Stimulated activated CD4-positive, alpha-beta T cell treated with anti-CD3 and anti-CD28 coated beads, Interleukin-2, amount 100 ng/mL, for 48 hours (primary cell): ENCODE data around the gene OR2A7.
"Not testable (repeated sequence)": the region's sequence is repeated elsewhere in the genome, so short reads cannot be mapped to it uniquely, and the experiment has no call there.

Experiments
- DNase-seq, 2 donors: peaks; one replicate each; pipeline ENCODE4 v3.0.0-alpha.2; 2020

OR2A7 gene

DNA sequence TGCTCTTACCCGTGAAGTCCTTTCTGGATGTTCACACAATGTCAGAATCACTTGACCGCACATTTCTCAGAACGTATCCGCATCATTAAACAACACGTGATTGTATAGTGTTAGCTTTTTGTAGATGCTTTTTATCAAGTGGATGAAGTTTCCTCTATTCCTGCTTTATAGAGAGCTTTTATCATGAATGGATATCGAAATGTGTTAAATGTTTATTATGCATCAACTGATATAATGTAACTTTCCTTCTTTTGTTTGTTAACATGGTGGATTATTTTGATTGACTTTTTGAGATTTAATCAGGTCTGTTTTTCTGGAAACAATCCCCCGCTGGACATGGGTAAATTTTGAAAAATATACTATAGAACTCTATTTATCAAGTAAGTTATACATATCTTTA lies at the start of gene OR2A7:
Gene OR2A7, minus strand, starts transcription at position 101 of the 400 bp plus-strand sequence. CDS start 5,164 bp downstream, outside the sequence.
- not testable (repeated sequence) for DNase-seq

- DNase-seq = not testable (repeated sequence)
Measured at GRCh38 chr7:144311872-144312469, 47.4 kb upstream of the OR2A7 start, which contains the start of gene OR2A1. OR2A1 (plus strand) TSS chr7:144312419; CDS start chr7:144318125, 5,706 bp downstream.

GRCh38 chr7:144311218-144311617 lies 46.6 kb upstream of the OR2A7 start:
- DNase-seq = not testable (repeated sequence)

GRCh38 chr7:144309702-144310101 lies 45.1 kb upstream of the OR2A7 start:
- not testable (repeated sequence) for DNase-seq

- not testable (repeated sequence) for DNase-seq
Measured at GRCh38 chr7:144305156-144305555, 40.6 kb upstream of the OR2A7 start.

DNA sequence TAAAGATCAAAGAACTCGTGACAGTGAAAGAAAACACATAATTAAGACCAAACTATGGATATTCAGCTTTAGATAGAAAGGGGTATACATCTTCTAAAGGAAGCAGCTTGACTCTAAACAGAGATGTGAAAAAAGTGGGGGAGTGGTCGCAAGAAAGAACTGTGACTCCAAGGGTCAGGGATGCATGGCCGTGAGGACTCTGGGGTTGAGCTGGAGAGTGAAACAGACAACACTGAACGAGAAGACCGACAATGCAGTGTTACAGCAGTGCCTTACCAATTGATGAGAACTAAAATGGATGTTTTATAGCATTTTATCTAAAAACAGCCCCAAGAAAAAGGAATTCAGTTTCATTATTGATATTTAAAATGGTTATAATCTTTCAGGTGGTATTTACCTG lies 39.0 kb upstream of the OR2A7 start:
- DNase-seq = not testable (repeated sequence)

DNA sequence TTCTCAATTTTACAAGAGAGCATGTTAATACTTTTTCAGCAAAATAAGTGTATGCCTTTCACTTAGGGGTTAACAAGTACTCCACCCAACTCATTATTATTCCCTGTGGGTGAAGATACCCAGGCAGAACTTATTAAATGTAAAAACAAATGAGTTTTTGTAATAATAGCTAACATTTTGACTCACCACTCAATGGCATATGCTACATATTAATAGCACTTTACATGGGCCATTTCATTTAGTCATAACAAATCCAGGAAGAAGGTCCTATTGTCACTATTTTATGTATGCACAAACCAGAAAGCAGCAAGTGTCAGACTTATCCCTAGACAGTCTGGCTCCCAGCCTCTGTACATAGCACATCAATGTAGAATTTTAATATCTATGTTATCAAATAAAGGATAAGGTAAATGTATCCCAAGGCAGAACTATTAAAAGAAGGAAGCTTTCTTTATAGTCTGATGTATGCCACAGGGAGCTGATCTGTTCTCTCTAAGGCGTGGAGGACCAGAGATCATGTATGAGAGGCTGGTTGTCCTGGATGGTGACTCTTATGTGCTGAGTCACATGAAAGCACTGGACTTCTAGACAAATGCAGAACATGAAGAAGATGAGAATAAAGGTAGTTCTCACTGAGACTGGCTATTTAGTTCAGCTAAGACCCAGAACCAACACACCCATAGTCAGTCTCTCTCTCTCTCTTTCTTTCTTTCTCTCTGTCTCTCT lies 38.1 kb upstream of the OR2A7 start:
- DNase-seq = not testable (repeated sequence)

DNA sequence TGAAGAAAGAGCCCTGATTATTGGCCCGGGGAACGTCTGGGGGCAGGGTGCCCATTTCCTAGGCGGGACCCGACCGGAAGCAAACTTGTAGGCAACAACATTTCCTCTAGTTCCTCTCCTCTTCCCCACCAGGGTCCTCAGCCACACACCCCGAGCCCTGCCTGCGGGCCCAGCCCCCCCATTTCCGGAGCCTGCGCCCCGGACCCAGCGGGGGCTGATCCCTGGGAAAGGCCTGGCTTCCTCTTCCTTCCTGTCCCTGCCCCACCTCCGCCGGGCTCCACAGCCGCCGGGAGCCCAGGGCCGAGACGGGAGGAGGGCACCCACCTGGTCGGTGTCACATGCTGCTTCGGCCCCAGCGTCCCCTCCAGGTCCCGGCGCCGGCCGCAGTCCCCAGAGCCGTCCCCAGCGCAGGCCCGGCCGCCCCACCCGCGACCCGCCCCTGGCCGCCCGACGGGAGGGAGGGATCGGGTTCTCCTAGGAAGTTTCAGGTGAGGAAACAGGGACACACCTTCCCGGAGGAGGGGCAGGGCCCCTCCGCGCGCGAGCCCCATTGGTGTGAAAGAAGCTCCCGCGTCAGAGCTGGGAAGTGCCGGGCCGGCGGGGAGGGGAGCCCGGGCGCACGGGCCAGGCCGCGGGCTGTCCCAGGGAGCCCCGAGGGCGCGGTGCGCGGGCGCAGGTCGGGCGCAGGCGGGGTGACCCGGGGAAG lies 29.4 kb upstream of the OR2A7 start:
- DNase-seq = not testable (repeated sequence)

- DNase-seq = not testable (repeated sequence)
Measured at GRCh38 chr7:144292384-144293161, 28.0 kb upstream of the OR2A7 start.

- not testable (repeated sequence) for DNase-seq
Measured at GRCh38 chr7:144291607-144292006, 27.0 kb upstream of the OR2A7 start.

GRCh38 chr7:144287171-144287784 lies 22.7 kb upstream of the OR2A7 start:
- not testable (repeated sequence) for DNase-seq

DNA sequence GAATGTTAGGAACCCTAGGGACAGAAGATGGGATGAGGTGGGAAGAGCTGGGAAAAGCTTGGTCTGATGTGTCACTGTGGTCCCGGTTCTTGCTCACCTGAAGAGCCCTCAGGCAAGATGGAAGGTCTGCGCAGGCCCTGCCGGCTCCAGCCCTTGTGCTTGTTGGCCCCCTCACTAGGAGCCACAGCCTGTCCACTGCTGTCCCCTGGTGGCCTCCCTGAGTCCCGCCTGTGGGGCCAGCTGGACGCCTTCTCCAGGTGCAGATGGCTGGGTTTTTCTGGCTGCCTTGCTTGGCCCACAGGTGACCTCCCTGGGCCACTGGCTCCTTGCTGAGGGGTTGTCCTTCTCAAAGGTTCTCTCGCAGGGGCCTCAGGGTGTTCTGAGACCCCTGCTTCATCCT lies 19.1 kb upstream of the OR2A7 start:
- DNase-seq = not testable (repeated sequence)

GRCh38 chr7:144282490-144282889 lies 17.9 kb upstream of the OR2A7 start:
- not testable (repeated sequence) for DNase-seq

GRCh38 chr7:144281981-144282380 lies 17.4 kb upstream of the OR2A7 start:
- DNase-seq = not testable (repeated sequence)

DNA sequence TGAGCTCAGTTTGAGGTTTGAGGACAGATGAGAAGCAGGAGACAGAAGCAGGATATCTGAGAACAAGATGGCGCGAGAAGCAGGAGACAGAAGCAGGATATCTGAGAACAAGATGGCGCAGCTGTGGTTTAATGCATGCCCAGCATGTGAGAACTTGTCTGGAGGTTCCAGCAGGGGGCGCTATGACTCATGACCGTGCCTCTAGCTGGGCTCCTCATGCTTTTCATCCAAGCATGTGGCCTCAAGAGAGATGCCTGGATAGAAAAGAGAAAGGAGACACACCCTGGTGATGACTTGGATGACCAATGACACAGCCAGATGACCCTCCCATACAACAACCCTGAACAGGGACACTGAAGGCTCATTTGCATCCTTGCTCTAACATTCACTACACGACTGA lies 15.4 kb upstream of the OR2A7 start:
- DNase-seq = not testable (repeated sequence)

GRCh38 chr7:144275281-144275680 lies 10.7 kb upstream of the OR2A7 start:
- DNase-seq = not testable (repeated sequence)

DNA sequence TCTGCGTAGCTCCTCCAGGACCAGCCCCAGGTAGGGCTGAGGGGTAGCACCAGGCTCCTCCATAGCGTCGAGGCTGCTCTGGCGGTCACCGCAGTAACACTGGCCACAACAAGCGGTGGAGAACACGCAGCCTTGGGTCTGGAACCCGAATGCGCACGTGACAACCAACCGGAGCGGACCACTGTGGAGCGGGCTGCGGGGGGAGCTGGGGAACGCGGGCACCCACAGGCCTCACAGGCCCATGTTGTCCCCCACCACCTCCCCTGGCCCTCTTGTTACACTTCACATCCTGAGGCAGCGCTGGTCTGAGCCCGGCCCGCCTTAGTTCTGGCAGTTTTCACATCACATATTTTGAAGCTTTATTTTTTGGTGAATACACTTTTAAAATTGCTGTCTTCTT lies 4.6 kb upstream of the OR2A7 start, which contains the start of gene CTAGE8:
Gene CTAGE8, minus strand, starts transcription at position 101 of the 400 bp plus-strand sequence. Its CDS starts 38 bp downstream, at position 63.
- DNase-seq = not testable (repeated sequence)

GRCh38 chr7:144262128-144262527 lies 2.5 kb downstream of the OR2A7 start:
- not testable (repeated sequence) for DNase-seq

GRCh38 chr7:144259067-144259466 lies 5.5 kb downstream of the OR2A7 start:
- not testable (repeated sequence) for DNase-seq

- no peak for DNase-seq
Measured at GRCh38 chr7:144256112-144256511, 8.5 kb downstream of the OR2A7 start.

DNA sequence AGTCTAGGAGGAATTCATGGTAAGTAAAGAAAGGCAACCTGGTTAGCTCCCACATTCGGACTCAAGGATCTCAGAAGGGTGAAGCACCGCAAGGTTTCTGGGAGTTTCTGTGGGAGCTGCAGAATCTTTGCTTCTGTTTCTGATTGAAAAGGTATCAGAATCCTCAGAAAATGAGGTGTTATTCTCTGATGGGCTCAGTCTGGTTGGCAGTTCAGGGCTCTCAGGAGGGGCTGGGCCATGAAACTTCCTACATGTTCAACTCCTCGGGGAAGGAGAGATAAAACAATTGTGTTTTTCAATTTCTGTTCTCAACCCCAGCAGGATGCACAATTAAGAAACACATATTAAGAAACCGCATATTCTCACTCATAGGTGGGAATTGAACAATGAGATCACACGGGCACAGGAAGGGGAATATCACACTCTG lies 9.1 kb downstream of the OR2A7 start:
- DNase-seq = no peak

DNA sequence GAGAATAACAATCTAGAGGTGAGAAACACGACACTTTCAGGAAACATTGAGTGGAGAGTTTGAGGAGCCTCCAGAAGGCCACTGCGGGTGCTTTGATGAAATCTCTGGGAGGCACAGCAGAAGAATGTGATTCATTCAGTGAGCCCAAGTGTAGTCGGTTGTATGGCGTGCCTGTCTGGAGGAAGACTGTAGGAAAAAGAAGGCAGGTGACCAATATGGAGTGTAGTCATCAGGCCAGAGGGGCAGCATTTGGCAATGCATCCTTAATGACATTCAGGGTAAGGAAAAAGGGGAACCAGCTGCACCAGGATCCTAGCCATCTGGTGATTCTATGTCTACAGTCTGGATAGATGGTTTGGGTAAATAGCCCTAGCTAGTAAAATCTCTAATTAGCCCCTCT lies 12.3 kb downstream of the OR2A7 start:
- not testable (repeated sequence) for DNase-seq
